Hypothalamus (tissue), 51 donors: ENCODE data around the gene LMO4.

Experiments used
- DNase-seq, 51 donors: peaks; one replicate each; lab custom pipeline; 2025; lab: John Stamatoyannopoulos, UW

LMO4 gene

GRCh38 chr1:87356591-87356990 is 27.9 kb downstream of the LMO4 start:
- DNase-seq: no peak

- DNase-seq: no peak
These were observed 29.5 kb downstream of the LMO4 start for GRCh38 chr1:87358219-87358618.

- DNase-seq: no peak
These were observed 30.9 kb downstream of the LMO4 start for GRCh38 chr1:87359586-87359985.

GRCh38 chr1:87362063-87362833 is 33.6 kb downstream of the LMO4 start:
- no peak for DNase-seq

GRCh38 chr1:87362834-87363426 is 34.2 kb downstream of the LMO4 start:
- DNase-seq: no peak

- no peak for DNase-seq
These were observed 38.9 kb downstream of the LMO4 start for GRCh38 chr1:87367549-87367948.

GRCh38 chr1:87368907-87369306 is 40.2 kb downstream of the LMO4 start:
- no peak for DNase-seq

- DNase-seq: no peak
These were observed 41.2 kb downstream of the LMO4 start for GRCh38 chr1:87369736-87370478.

GRCh38 chr1:87370544-87370943 is 41.9 kb downstream of the LMO4 start:
- no peak for DNase-seq

- DNase-seq: no peak
These were observed 50.6 kb downstream of the LMO4 start for GRCh38 chr1:87379306-87379705.

- no peak for DNase-seq
These were observed 57.6 kb downstream of the LMO4 start for GRCh38 chr1:87386217-87386790.

- DNase-seq: no peak
These were observed 59.7 kb downstream of the LMO4 start for GRCh38 chr1:87388411-87388810.

GRCh38 chr1:87389011-87389410 is 60.3 kb downstream of the LMO4 start:
- DNase-seq: no peak

GRCh38 chr1:87389546-87389945 is 60.9 kb downstream of the LMO4 start:
- no peak for DNase-seq

- no peak for DNase-seq
These were observed 63.8 kb downstream of the LMO4 start for GRCh38 chr1:87392248-87393192.

- DNase-seq: no peak
These were observed 64.9 kb downstream of the LMO4 start for GRCh38 chr1:87393445-87394085.

- DNase-seq: no peak
These were observed 65.8 kb downstream of the LMO4 start for GRCh38 chr1:87394513-87394912.

- DNase-seq: no peak
These were observed 66.3 kb downstream of the LMO4 start for GRCh38 chr1:87394982-87395381.
